Testis (tissue), 3 donors: Measurements from ENCODE around the gene CUX1. TPM values are rescaled to one million over a fixed set of nuclear protein-coding genes. Genes with fewer than 3 reads are reported as not detected.

Experiments
- DNase-seq: peaks from one replicate; pipeline ENCODE4 v3.0.0-alpha.2; 2019
- H3K27ac ChIP-seq, 2 donors: fragments of 200-600 bp; sonication (generic); one replicate each; pipeline ENCODE4 v1.5.1; 2019
- H3K27me3 ChIP-seq: fragments of 200-600 bp; sonication (generic); one replicate; pipeline ENCODE4 v1.5.1; 2019
- H3K36me3 ChIP-seq: fragments of 200-600 bp; sonication (generic); one replicate; pipeline ENCODE4 v1.5.1; 2017; ENCODE audit warnings: low read depth; ENCODE audit errors: missing control alignments
- H3K4me1 ChIP-seq: fragments of 200-600 bp; sonication (generic); one replicate; pipeline ENCODE4 v1.5.1; 2019
- H3K4me3 ChIP-seq, 2 donors: fragments of 200-600 bp; sonication (generic); one replicate each; pipeline ENCODE4 v1.5.1; 2017 to 2019
- H3K9me3 ChIP-seq: fragments of 200-600 bp; sonication (generic); one replicate; pipeline ENCODE4 v1.5.1; 2017
- POLR2A ChIP-seq: fragments of 450-650 bp; IDR thresholded peaks from one replicate; pipeline ENCODE4 v1.6.1; 2017; ENCODE audit warnings: antibody characterized with exemption, mild to moderate bottlenecking, moderate library complexity
- WGBS, 2 donors: methylation state at CpG; one replicate each; pipeline ENCODE4 v1.1.5; 2018; 5-methylcytosine and 5-hydroxymethylcytosine counted together
- intact Hi-C: fragments of 100-400 bp; cut with DNase I; formaldehyde crosslinking; loops from one replicate; pipeline ENCODE4 v1.15.1; 2023; ENCODE audit warnings: low total_unique reads
- polyA plus RNA-seq: library from polyadenylated mRNA; stranded (reverse); fragments of 350-450 nt; fragmentation: Illumina TruSeq; extraction: RNeasy Lipid Tissue Mini Kit (QIAGEN cat#74804); gene quantifications from one replicate; pipeline ENCODE4 v1.2.3, GENCODE V29; 2014; ENCODE audit warnings: low read depth, low replicate concordance; ENCODE audit not compliant: insufficient read depth
- total RNA-seq, 2 donors: library from RNA; depleted of rRNA; stranded (reverse); fragments of >200 nt; gene quantifications; one replicate each; pipeline ENCODE4 v1.2.3, GENCODE V29; 2016
- TF ChIP-seq, protein P1 (sequence below), 3 experiments: fragments of 450-650 bp in 2 of 3; fragments of 200-600 bp in 1 of 3; sonication (generic) in 1 of 3; IDR thresholded peaks; one replicate each; pipeline ENCODE4 v1.5.1; 2016 to 2019; ENCODE audit warnings: antibody characterized with exemption in 3 of 3, mild to moderate bottlenecking in 2 of 3, moderate library complexity in 1 of 3

Gene CUX1
- total and polyA plus RNA-seq, 3 donors from 2014 or later, result 30.8 to 46.3 (median 43.1) TPM

DNA sequence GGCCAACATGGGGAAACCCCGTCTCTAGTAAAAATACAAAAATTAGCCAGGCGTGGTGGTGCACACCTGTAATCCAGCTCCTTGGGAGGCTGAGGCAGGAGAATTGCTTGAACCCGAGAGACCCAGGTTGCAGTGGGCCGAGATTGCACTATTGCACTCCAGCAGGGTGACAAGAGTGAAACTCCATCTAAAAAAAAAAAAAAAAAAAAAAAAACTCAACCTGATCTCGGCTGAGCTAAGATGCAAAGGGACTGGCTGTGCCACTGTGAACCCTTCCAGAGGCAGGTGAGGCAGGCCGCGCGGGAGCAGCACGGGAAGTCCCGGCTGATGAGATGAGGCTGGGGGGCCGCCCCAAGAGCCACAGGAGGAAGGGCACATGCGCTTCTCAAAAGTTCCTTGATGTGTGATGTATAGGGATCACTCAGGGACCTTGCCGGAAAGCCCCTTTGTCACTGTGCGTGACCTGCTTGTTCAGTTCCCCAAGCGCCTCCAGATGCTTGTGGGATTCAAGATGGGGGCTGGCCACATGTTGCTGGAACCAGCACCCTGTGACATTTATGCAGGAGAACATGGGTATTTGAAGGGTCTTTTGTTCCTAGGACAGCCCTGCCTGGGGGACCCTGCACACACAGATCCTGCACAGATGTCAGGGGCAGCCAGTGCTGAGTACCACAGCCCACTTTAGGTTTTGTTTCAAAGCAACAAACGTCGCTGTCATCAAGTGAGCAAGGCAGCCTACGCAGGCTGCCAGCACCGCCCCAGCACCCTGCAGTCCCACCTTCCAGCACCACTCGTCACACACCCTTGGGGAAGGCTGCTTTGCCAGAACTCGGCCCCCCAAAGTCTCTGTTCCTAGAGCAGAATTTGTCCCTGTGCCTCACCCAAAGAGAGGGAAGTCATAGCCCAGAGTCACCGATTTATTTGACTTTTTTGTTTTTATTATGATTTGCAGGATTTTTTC lies 394.4 kb downstream of the CUX1 start:
- H3K27me3 ChIP-seq, result no peaks in the 10 kb centered on the region
- H3K36me3 ChIP-seq, result no peaks in the 10 kb centered on the region
- no peak for DNase-seq
- no peak overlapping the region for H3K4me3 ChIP-seq
- H3K9me3 ChIP-seq, result no peaks in the 10 kb centered on the region
- TF ChIP-seq, protein P1, sequence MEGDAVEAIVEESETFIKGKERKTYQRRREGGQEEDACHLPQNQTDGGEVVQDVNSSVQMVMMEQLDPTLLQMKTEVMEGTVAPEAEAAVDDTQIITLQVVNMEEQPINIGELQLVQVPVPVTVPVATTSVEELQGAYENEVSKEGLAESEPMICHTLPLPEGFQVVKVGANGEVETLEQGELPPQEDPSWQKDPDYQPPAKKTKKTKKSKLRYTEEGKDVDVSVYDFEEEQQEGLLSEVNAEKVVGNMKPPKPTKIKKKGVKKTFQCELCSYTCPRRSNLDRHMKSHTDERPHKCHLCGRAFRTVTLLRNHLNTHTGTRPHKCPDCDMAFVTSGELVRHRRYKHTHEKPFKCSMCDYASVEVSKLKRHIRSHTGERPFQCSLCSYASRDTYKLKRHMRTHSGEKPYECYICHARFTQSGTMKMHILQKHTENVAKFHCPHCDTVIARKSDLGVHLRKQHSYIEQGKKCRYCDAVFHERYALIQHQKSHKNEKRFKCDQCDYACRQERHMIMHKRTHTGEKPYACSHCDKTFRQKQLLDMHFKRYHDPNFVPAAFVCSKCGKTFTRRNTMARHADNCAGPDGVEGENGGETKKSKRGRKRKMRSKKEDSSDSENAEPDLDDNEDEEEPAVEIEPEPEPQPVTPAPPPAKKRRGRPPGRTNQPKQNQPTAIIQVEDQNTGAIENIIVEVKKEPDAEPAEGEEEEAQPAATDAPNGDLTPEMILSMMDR (IDR thresholded peaks at IDR 0.05), result no peak
- no peak for TF ChIP-seq POLR2A
- no peaks in the 10 kb centered on the region for H3K4me1 ChIP-seq
- H3K27ac ChIP-seq, result no peak overlapping the region
- intact Hi-C loops, result no loop called here
- WGBS, 2 donors, result 92 to 93% methylated on average over 21 to 22 of the region's 22 CpGs

DNA sequence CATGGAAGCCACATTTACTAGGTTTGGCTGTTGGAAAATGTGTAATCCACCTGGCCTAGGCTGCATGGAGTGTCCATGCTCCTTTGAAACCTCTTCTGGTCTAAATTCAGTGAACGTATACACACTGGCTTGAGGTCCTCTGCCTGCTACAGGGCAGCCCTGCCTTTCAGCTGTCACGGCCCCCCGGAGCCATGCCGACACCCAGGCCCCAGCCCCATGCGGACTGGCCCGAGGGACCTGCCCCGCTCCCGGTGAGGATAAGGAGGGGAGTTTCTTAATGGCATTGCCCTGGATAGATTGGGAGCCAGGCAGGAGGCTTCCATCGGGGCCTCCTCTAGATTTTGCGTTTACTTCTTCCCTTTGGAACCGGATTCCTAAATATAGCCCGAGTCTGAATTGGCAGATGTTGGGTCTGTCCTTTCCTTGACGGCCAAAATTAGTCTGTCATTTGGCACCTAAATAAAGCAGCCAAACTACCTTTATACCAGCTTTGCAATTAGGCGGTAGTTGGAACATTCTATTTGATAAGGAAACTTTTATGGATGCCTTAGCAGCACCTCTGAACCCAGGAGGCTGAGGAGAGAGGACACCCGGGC lies 397.1 kb downstream of the CUX1 start:
- no peak overlapping the region for H3K27ac ChIP-seq
- H3K4me1 ChIP-seq, result no peaks in the 10 kb centered on the region
- H3K4me3 ChIP-seq, result no peak overlapping the region
- intact Hi-C loops, result no loop called here
- TF ChIP-seq, protein P1 (IDR thresholded peaks at IDR 0.05), result no peak
- no peak for TF ChIP-seq POLR2A
- 77 to 87% methylated on average over 15 of the region's 15 CpGs for WGBS, 2 donors
- no peaks in the 10 kb centered on the region for H3K36me3 ChIP-seq
- H3K27me3 ChIP-seq, result no peaks in the 10 kb centered on the region
- no peaks in the 10 kb centered on the region for H3K9me3 ChIP-seq
- no peak for DNase-seq

DNA sequence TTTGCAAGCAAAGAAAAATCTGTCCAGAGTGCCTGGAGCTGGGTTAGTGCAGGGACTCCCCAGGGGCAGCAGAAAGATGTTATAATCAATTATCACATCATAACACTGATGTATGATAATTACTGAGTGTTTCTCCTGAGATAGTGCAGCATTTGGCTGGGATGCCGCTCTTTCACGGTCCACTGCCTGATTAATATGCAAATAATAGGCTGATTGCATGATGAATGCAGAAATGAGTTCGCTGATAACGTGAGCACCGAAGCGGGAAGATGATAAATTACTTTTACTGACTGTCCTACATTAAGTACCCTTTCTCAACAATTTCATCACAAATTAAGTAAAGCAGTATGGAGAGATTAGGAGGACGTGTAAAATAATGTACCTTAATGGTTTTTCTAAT lies 397.8 kb downstream of the CUX1 start:
- intact Hi-C loops, result no loop called here
- no peak overlapping the region for H3K27ac ChIP-seq
- no peaks in the 10 kb centered on the region for H3K4me1 ChIP-seq
- 83 to 86% methylated on average over 7 of the region's 7 CpGs for WGBS, 2 donors
- no peak for TF ChIP-seq POLR2A
- TF ChIP-seq, protein P1 (IDR thresholded peaks at IDR 0.05), result no peak
- H3K36me3 ChIP-seq, result no peaks in the 10 kb centered on the region
- H3K4me3 ChIP-seq, result no peak overlapping the region
- DNase-seq, result no peak
- no peaks in the 10 kb centered on the region for H3K9me3 ChIP-seq
- no peaks in the 10 kb centered on the region for H3K27me3 ChIP-seq

DNA sequence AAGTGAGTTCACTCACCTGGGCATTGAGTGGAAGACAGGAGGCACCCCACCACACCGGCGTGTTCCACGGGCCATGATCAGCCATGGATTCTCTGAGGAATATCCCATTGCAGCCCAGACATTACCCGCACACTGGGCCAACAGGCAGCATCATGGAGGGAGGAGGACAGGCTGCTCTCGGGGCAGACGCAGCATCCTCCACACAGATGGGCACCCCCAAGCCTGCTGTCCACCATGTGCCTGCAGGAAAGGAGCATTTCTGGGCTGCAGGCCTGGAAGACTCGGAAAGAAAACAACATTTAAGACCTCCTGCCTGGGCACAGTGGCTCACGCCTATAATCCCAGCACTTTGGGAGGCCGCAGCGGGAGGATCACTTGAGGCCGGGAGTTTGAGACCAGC lies 398.3 kb downstream of the CUX1 start:
- WGBS, 2 donors, result 94% methylated on average over 5 to 11 of the region's 11 CpGs
- H3K4me1 ChIP-seq, result no peaks in the 10 kb centered on the region
- TF ChIP-seq POLR2A, result no peak
- TF ChIP-seq, protein P1 (IDR thresholded peaks at IDR 0.05), result no peak

More for the DNA sequence above, 398.3 kb downstream of the CUX1 start:
- no peaks in the 10 kb centered on the region for H3K36me3 ChIP-seq
- intact Hi-C loops, result no loop called here
- H3K9me3 ChIP-seq, result no peaks in the 10 kb centered on the region
- no peaks in the 10 kb centered on the region for H3K27me3 ChIP-seq
- H3K27ac ChIP-seq, result no peak overlapping the region
- H3K4me3 ChIP-seq, result no peak overlapping the region
- no peak for DNase-seq
